Mesenchymal stem cell (in vitro differentiated cells and primary cell): ENCODE results near the gene CCSER1.

Experiments
- DNase-seq: peaks from one replicate; pipeline ENCODE4 v3.0.0-alpha.2; 2013
- H2AFZ ChIP-seq: one replicate; pipeline ENCODE4 v1.6.1; 2013; ENCODE audit warnings: low read depth, mild to moderate bottlenecking, control low read depth, inconsistent platforms, low read length, moderate library complexity
- H2AK5ac ChIP-seq: 2 replicates; pipeline ENCODE4 v1.6.1; 2013; ENCODE audit warnings: low read length, moderate library complexity, mild to moderate bottlenecking, inconsistent platforms; ENCODE audit not compliant: severe bottlenecking
- H2BK120ac ChIP-seq: one replicate; pipeline ENCODE4 v1.6.1; 2013; ENCODE audit warnings: low read depth, mild to moderate bottlenecking, inconsistent platforms, low read length, moderate library complexity
- H2BK12ac ChIP-seq, 2 experiments: one replicate each; pipeline ENCODE4 v1.6.1; 2013; ENCODE audit warnings: inconsistent platforms in 2 of 2, low read length in 2 of 2, mild to moderate bottlenecking in 2 of 2, moderate library complexity in 2 of 2, control low read depth in 1 of 2
- H2BK15ac ChIP-seq: one replicate; pipeline ENCODE4 v1.6.1; 2013; ENCODE audit warnings: mild to moderate bottlenecking, low read depth, inconsistent platforms; ENCODE audit not compliant: poor library complexity, severe bottlenecking
- H2BK5ac ChIP-seq: 2 replicates; pipeline ENCODE4 v1.6.1; 2013; ENCODE audit warnings: low read depth, mild to moderate bottlenecking, low read length, control low read depth, inconsistent platforms; ENCODE audit not compliant: poor library complexity, severe bottlenecking
- H3K14ac ChIP-seq, 2 experiments: one replicate each; pipeline ENCODE4 v1.6.1; 2013; ENCODE audit warnings: inconsistent platforms in 2 of 2, low read length in 2 of 2, control low read depth in 1 of 2, mild to moderate bottlenecking in 1 of 2, moderate library complexity in 1 of 2
- H3K18ac ChIP-seq, 2 experiments: one replicate each; pipeline ENCODE4 v1.6.1; 2013; ENCODE audit warnings: inconsistent platforms in 2 of 2, low read length in 2 of 2, control low read depth in 1 of 2, low read depth in 1 of 2, mild to moderate bottlenecking in 1 of 2
- H3K23ac ChIP-seq, 2 experiments: one replicate each; pipeline ENCODE4 v1.6.1; 2013; ENCODE audit warnings: inconsistent platforms in 2 of 2, low read length in 2 of 2, mild to moderate bottlenecking in 2 of 2, moderate library complexity in 2 of 2, control low read depth in 1 of 2
- H3K27ac ChIP-seq: 2 replicates; pipeline ENCODE4 v1.5.1; 2013; ENCODE audit warnings: mild to moderate bottlenecking, moderate library complexity, low read length, control low read depth, inconsistent platforms; ENCODE audit not compliant: poor library complexity, severe bottlenecking
- H3K27me3 ChIP-seq, 2 experiments: 2 replicates each; pipeline versions ENCODE4 v1.6.1 to v1.7.0; 2013; ENCODE audit warnings: low read length in 2 of 2, mild to moderate bottlenecking in 2 of 2, moderate library complexity in 2 of 2, control low read depth in 1 of 2, inconsistent platforms in 1 of 2; ENCODE audit not compliant: control insufficient read depth in 1 of 2, insufficient read depth in 1 of 2
- H3K36me3 ChIP-seq, 2 experiments: 2 replicates each; pipeline versions ENCODE4 v1.6.1 to v1.7.0; 2013; ENCODE audit warnings: low read length in 2 of 2, control low read depth in 1 of 2, inconsistent platforms in 1 of 2, low read depth in 1 of 2, mild to moderate bottlenecking in 1 of 2; ENCODE audit not compliant: insufficient read depth in 2 of 2, control insufficient read depth in 1 of 2
- H3K4ac ChIP-seq, 2 experiments: one replicate each; pipeline ENCODE4 v1.6.1; 2013; ENCODE audit warnings: inconsistent platforms in 2 of 2, low read length in 2 of 2, mild to moderate bottlenecking in 2 of 2, moderate library complexity in 2 of 2, control low read depth in 1 of 2, low read depth in 1 of 2
- H3K4me1 ChIP-seq: 2 replicates; pipeline ENCODE4 v1.6.1; 2013; ENCODE audit warnings: low read depth, low read length, control low read depth; ENCODE audit not compliant: control insufficient read depth, insufficient read depth
- H3K4me2 ChIP-seq: 2 replicates; pipeline ENCODE4 v1.6.1; 2013; ENCODE audit warnings: low read length, mild to moderate bottlenecking, inconsistent platforms; ENCODE audit not compliant: poor library complexity, severe bottlenecking
- H3K4me3 ChIP-seq, 2 experiments: 2 replicates each; pipeline versions ENCODE4 v1.5.1 to v1.7.0; 2013; ENCODE audit warnings: low read length in 2 of 2, mild to moderate bottlenecking in 2 of 2, control low read depth in 1 of 2, low read depth in 1 of 2; ENCODE audit not compliant: insufficient read depth in 1 of 2
- H3K79me1 ChIP-seq: replicated peaks from 2 replicates; pipeline ENCODE4 v1.6.1; 2013; ENCODE audit warnings: mild to moderate bottlenecking, control low read depth, low read length, inconsistent platforms; ENCODE audit not compliant: poor library complexity, severe bottlenecking
- H3K9ac ChIP-seq: 2 replicates; pipeline ENCODE4 v1.7.0; 2013; ENCODE audit warnings: mild to moderate bottlenecking, low read length, moderate library complexity
- H3K9me3 ChIP-seq: 2 replicates; pipeline ENCODE4 v1.7.0; 2013; ENCODE audit warnings: mild to moderate bottlenecking, low read length; ENCODE audit not compliant: control insufficient read depth
- H4K8ac ChIP-seq: one replicate; pipeline ENCODE4 v1.6.1; 2013; ENCODE audit warnings: inconsistent platforms, mild to moderate bottlenecking, low read length, moderate library complexity
- H4K91ac ChIP-seq: one replicate; pipeline ENCODE4 v1.6.1; 2013; ENCODE audit warnings: mild to moderate bottlenecking, low read length, inconsistent platforms
- WGBS: methylation state at CpG from one replicate; pipeline ENCODE4 v1.1.7; 2013; ENCODE audit warnings: mixed read lengths; 5-methylcytosine and 5-hydroxymethylcytosine counted together

CCSER1 gene

GRCh38 chr4:90799895-90800294 is 672.7 kb downstream of the CCSER1 start:
- Histone ChIP-seq H2BK15ac (no peak overlapping the region), H2BK5ac (no peak overlapping the region), H3K23ac (no peak overlapping the region), H2BK120ac (no peak overlapping the region), H3K18ac (no peak overlapping the region), H3K9me3 (peaks cover 8% of the 10 kb centered on the region), H3K36me3 (no peaks in the 10 kb centered on the region), H2BK12ac (no peak overlapping the region), H4K91ac (no peak overlapping the region), H4K8ac (no peak overlapping the region), H3K4me1 (no peaks in the 10 kb centered on the region), H3K27me3 (no peaks in the 10 kb centered on the region), H3K14ac (no peak overlapping the region), H3K79me1 (no peaks in the 10 kb centered on the region), H3K4ac (no peak overlapping the region), H2AK5ac (no peak overlapping the region), H3K4me3 (no peak overlapping the region), H3K27ac (no peak overlapping the region), H3K4me2 (no peak overlapping the region), H2AFZ (no peak overlapping the region), H3K9ac (no peak overlapping the region)
- 95% methylated on average over 4 of the region's 4 CpGs for WGBS
- DNase-seq, result no peak

- no peak overlapping the region for H4K91ac ChIP-seq
- no peak overlapping the region for H3K9ac ChIP-seq
- no peaks in the 10 kb centered on the region for H3K79me1 ChIP-seq
Observed at GRCh38 chr4:90815569-90815968, 688.4 kb downstream of the CCSER1 start.

GRCh38 chr4:90816754-90817153 is 689.6 kb downstream of the CCSER1 start:
- Histone ChIP-seq H3K4ac (no peak overlapping the region), H3K36me3 (no peaks in the 10 kb centered on the region), H2AK5ac (no peak overlapping the region), H2BK5ac (no peak overlapping the region), H3K4me2 (no peak overlapping the region), H3K4me3 (no peak overlapping the region), H2BK12ac (no peak overlapping the region), H3K23ac (no peak overlapping the region), H3K27ac (no peak overlapping the region), H3K18ac (no peak overlapping the region), H3K9me3 (peaks cover 3% of the 10 kb centered on the region), H3K79me1 (no peaks in the 10 kb centered on the region), H2BK15ac (no peak overlapping the region), H3K4me1 (no peaks in the 10 kb centered on the region), H3K14ac (no peak overlapping the region), H2BK120ac (no peak overlapping the region), H2AFZ (no peak overlapping the region), H4K91ac (no peak overlapping the region), H3K27me3 (no peaks in the 10 kb centered on the region), H4K8ac (no peak overlapping the region), H3K9ac (no peak overlapping the region)
- DNase-seq, result no peak
- WGBS, result no CpG with 5 or more reads among the region's 2 CpGs

More at GRCh38 chr4:90815569-90815968, 688.4 kb downstream of the CCSER1 start:
- Histone ChIP-seq H3K9me3 (peaks cover 3% of the 10 kb centered on the region), H3K14ac (no peak overlapping the region), H3K23ac (no peak overlapping the region), H3K4me3 (no peak overlapping the region), H3K27me3 (no peaks in the 10 kb centered on the region), H3K4me1 (no peaks in the 10 kb centered on the region), H2AFZ (no peak overlapping the region), H2BK120ac (no peak overlapping the region), H2BK12ac (no peak overlapping the region), H3K36me3 (no peaks in the 10 kb centered on the region), H2BK5ac (no peak overlapping the region), H3K27ac (no peak overlapping the region), H2BK15ac (no peak overlapping the region), H4K8ac (no peak overlapping the region), H3K4ac (no peak overlapping the region), H3K18ac (no peak overlapping the region), H3K4me2 (no peak overlapping the region), H2AK5ac (no peak overlapping the region)
- 64% methylated on average over 2 of the region's 4 CpGs for WGBS
- no peak for DNase-seq

- no peaks in the 10 kb centered on the region for H3K9me3 ChIP-seq
- no peak overlapping the region for H3K4ac ChIP-seq
- H3K27ac ChIP-seq, result no peak overlapping the region
- no peak overlapping the region for H2BK120ac ChIP-seq
- H3K14ac ChIP-seq, result no peak overlapping the region
- H3K4me2 ChIP-seq, result no peak overlapping the region
- no peak overlapping the region for H4K8ac ChIP-seq
- no peaks in the 10 kb centered on the region for H3K4me1 ChIP-seq
- no peaks in the 10 kb centered on the region for H3K36me3 ChIP-seq
- WGBS, result 71% methylated on average over 1 of the region's 2 CpGs
- no peak overlapping the region for H2BK5ac ChIP-seq
- H3K18ac ChIP-seq, result no peak overlapping the region
- no peaks in the 10 kb centered on the region for H3K27me3 ChIP-seq
- DNase-seq, result no peak
- H2AFZ ChIP-seq, result no peak overlapping the region
- no peaks in the 10 kb centered on the region for H3K79me1 ChIP-seq
- no peak overlapping the region for H2BK12ac ChIP-seq
- H2AK5ac ChIP-seq, result no peak overlapping the region
- no peak overlapping the region for H4K91ac ChIP-seq
- H3K23ac ChIP-seq, result no peak overlapping the region
- H3K4me3 ChIP-seq, result no peak overlapping the region
- no peak overlapping the region for H2BK15ac ChIP-seq
- H3K9ac ChIP-seq, result no peak overlapping the region
Observed at GRCh38 chr4:90824266-90825150, 697.3 kb downstream of the CCSER1 start.
